Breast epithelium (tissue), 3 donors: ENCODE results near the gene HS3ST3A1.

Experiments used
- CTCF ChIP-seq, 3 donors: fragments of 450-650 bp; IDR thresholded peaks; one replicate each; pipeline ENCODE4 v1.5.1; 2016 to 2017; ENCODE audit warnings: antibody characterized with exemption in 3 of 3, mild to moderate bottlenecking in 3 of 3, moderate library complexity in 3 of 3
- POLR2A ChIP-seq: fragments of 450-650 bp; IDR thresholded peaks from one replicate; pipeline ENCODE4 v1.6.1; 2016; ENCODE audit warnings: antibody characterized with exemption, mild to moderate bottlenecking, moderate library complexity
- POLR2AphosphoS5 ChIP-seq, 3 donors: sonication (generic); formaldehyde crosslinking; IDR thresholded peaks; one replicate each; pipeline ENCODE4 v1.6.1; 2017; ENCODE audit warnings: antibody characterized with exemption in 3 of 3

DNA sequence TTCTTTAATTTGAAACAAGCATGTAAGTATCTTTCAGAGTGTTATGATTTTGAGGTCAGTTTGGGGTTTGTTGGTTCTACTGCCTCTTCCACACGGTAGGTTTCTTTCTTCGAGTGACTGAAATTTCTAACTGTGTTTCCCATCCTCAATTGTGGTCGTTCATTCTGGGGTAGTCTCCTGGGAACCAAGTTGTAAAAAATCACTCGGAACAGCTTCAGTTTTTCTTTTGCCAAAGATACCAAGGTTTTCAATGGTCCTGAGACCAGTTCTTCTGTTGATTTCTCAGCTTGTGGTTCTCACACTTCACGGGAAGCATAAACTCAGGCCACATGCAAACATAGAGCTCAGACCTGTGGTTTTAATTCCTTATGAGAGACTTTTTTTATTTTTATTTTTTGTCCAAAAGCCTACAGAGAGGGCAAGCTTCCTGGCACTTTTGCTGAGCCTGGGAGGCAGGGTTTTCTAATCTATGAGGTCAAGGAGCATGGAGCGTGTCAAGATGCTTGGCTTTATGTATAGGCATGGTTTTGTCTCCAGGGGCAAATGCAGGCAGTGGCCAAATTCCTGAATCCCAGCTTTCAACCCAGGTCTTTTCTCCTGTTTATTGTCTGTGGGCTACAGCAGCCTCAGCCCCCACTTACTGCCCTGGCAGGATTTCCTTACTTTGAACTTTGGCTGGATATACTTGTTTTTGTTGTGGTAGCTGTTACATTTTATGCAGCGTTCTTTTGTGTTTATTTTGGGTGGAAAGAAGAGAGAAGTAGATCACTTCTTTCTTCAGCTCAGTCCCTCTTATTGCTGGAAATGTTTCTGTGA lies 32.9 kb downstream of the HS3ST3A1 start:
- TF ChIP-seq CTCF (IDR thresholded peaks at IDR 0.05): no peak
- TF ChIP-seq POLR2A: no peak
- no peak for TF ChIP-seq POLR2AphosphoS5 (IDR thresholded peaks at IDR 0.05)
